MM.1S (cell line): ENCODE measurements around the gene EP300.
"Not testable (repeated sequence)": the region's sequence is repeated elsewhere in the genome, so short reads cannot be mapped to it uniquely, and the experiment has no call there.

Experiments used
- EZH2phosphoT487 ChIP-seq: fragments of 300-600 bp; sonication (generic); IDR thresholded peaks from 2 replicates; pipeline ENCODE4 v1.6.1; 2018; ENCODE audit warnings: antibody characterized with exemption, low read length
- TF ChIP-seq, protein P1 (sequence below): fragments of 300-600 bp; sonication (generic); IDR thresholded peaks from 2 replicates; pipeline ENCODE4 v1.5.1; 2016; ENCODE audit warnings: antibody characterized with exemption, low read length, mixed read lengths

DNA sequence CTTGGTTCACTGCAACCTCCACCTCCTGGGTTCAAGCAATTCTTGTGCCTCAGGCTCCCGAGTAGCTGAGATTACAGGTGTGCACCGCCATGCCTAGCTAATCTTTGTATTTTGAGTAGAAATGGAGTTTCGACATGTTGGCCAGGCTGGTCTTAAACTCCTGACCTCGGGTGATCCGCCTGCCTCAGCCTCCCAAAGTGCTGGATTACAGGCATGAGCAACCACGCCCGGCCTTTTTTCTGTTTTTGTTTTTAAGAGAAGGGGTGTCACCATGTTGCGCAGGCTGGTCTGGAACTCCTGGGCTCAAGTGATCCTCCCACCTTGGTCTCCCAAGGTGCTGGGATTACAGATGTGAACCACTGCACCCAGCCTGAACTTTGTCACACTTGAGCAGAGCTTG, 26.1 kb upstream of the EP300 start:
- TF ChIP-seq, protein P1, sequence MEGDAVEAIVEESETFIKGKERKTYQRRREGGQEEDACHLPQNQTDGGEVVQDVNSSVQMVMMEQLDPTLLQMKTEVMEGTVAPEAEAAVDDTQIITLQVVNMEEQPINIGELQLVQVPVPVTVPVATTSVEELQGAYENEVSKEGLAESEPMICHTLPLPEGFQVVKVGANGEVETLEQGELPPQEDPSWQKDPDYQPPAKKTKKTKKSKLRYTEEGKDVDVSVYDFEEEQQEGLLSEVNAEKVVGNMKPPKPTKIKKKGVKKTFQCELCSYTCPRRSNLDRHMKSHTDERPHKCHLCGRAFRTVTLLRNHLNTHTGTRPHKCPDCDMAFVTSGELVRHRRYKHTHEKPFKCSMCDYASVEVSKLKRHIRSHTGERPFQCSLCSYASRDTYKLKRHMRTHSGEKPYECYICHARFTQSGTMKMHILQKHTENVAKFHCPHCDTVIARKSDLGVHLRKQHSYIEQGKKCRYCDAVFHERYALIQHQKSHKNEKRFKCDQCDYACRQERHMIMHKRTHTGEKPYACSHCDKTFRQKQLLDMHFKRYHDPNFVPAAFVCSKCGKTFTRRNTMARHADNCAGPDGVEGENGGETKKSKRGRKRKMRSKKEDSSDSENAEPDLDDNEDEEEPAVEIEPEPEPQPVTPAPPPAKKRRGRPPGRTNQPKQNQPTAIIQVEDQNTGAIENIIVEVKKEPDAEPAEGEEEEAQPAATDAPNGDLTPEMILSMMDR = not testable (repeated sequence)
- TF ChIP-seq EZH2phosphoT487 = not testable (repeated sequence)
